Keratinocyte (primary cell): Measurements from ENCODE around the gene SYS1. TPM values are rescaled to one million over a fixed set of nuclear protein-coding genes. Genes with fewer than 3 reads are reported as not detected.

ENCODE experiments used
- DNase-seq: peaks from one replicate; pipeline ENCODE4 v3.0.0-alpha.2; 2011; ENCODE audit warnings: low read depth, missing footprints, low spot score
- FAIRE-seq: peaks from 2 replicates; lab custom pipeline; 2011; peaks lifted over from hg19 to GRCh38; lab: Jason Lieb, UNC
- H2AFZ ChIP-seq: 2 replicates; pipeline ENCODE4 v1.6.0; 2012; ENCODE audit warnings: low read length, control low read depth, inconsistent platforms; ENCODE audit not compliant: control insufficient read depth
- H3K27ac ChIP-seq: 2 replicates; pipeline ENCODE4 v1.5.1; 2011; ENCODE audit warnings: low read length; ENCODE audit not compliant: control insufficient read depth, insufficient read depth
- H3K27me3 ChIP-seq: 3 replicates; pipeline ENCODE4 v1.6.0; 2011; ENCODE audit warnings: low read length; ENCODE audit not compliant: control insufficient read depth, insufficient read depth; ENCODE audit errors: extremely low read depth
- H3K36me3 ChIP-seq, 2 experiments: 2 replicates in 1 of 2; 3 replicates in 1 of 2; pipeline ENCODE4 v1.5.1; 2011; ENCODE audit warnings: low read length in 2 of 2, mild to moderate bottlenecking in 1 of 2; ENCODE audit not compliant: control insufficient read depth in 2 of 2, insufficient read depth in 2 of 2; ENCODE audit errors: extremely low read depth in 1 of 2
- H3K4me1 ChIP-seq: 3 replicates; pipeline ENCODE4 v1.5.1; 2011; ENCODE audit warnings: low read length; ENCODE audit not compliant: control insufficient read depth, insufficient read depth; ENCODE audit errors: extremely low read depth
- H3K4me2 ChIP-seq: 3 replicates; pipeline ENCODE4 v1.6.0; 2011; ENCODE audit warnings: low read depth, low read length; ENCODE audit not compliant: control insufficient read depth, insufficient read depth; ENCODE audit errors: extremely low read depth
- H3K4me3 ChIP-seq, 3 experiments: fragments of 200-600 bp in 1 of 3; sonication (generic) in 1 of 3; 2 replicates in 2 of 3; 3 replicates in 1 of 3; pipeline ENCODE4 v1.5.1; 2011 to 2016; ENCODE audit warnings: low read length in 3 of 3, mild to moderate bottlenecking in 3 of 3, control low read depth in 2 of 3, inconsistent platforms in 1 of 3, low read depth in 1 of 3, mixed read lengths in 1 of 3, mixed run types in 1 of 3, moderate library complexity in 1 of 3; ENCODE audit not compliant: control insufficient read depth in 2 of 3, insufficient read depth in 2 of 3; ENCODE audit errors: extremely low read depth in 1 of 3
- H3K79me2 ChIP-seq: 2 replicates; pipeline ENCODE4 v1.6.0; 2012; ENCODE audit warnings: low read length; ENCODE audit not compliant: control insufficient read depth, insufficient read depth
- H3K9ac ChIP-seq: 3 replicates; pipeline ENCODE4 v1.6.0; 2011; ENCODE audit warnings: low read length; ENCODE audit not compliant: control insufficient read depth, insufficient read depth; ENCODE audit errors: extremely low read depth
- H3K9me1 ChIP-seq: 3 replicates; pipeline ENCODE4 v1.6.0; 2011; ENCODE audit warnings: low read length; ENCODE audit not compliant: control insufficient read depth, insufficient read depth; ENCODE audit errors: extremely low read depth
- H3K9me3 ChIP-seq: 2 replicates; pipeline ENCODE4 v1.5.1; 2012; ENCODE audit warnings: low read depth, low read length; ENCODE audit not compliant: control insufficient read depth
- H4K20me1 ChIP-seq: 3 replicates; pipeline ENCODE4 v1.6.0; 2011; ENCODE audit warnings: low read length; ENCODE audit not compliant: control insufficient read depth, insufficient read depth; ENCODE audit errors: extremely low read depth
- EZH2 ChIP-seq: IDR thresholded peaks from one replicate; pipeline ENCODE4 v1.6.1; 2012; ENCODE audit warnings: inconsistent platforms, mild to moderate bottlenecking, low read length, moderate library complexity
- dilution Hi-C: fragments of 300-500 bp; cut with MboI; formaldehyde crosslinking; loops from one replicate; pipeline ENCODE4 v1.7.0; 2020; ENCODE audit warnings: low sequenced_read_pairs; ENCODE audit not compliant: extremely low pct_ligation_motif_present
- polyA plus RNA-seq, 5 experiments: library from polyadenylated mRNA; depleted of rRNA in 3 of 5; stranded (reverse) in 3 of 5; stranded (forward) in 1 of 5; unstranded in 1 of 5; fragments of >200 nt; gene quantifications; 1 replicate in 1 of 5; 2 replicates in 3 of 5; 3 replicates in 1 of 5; pipeline versions ENCODE4 v1.2.1 to v1.2.3, GENCODE V29; 2011 to 2012; ENCODE audit warnings: missing spikeins in 2 of 5, low read depth in 1 of 5, low replicate concordance in 1 of 5
- TF ChIP-seq, protein P1 (sequence below), 3 experiments: IDR thresholded peaks in 1 of 3; conservative IDR thresholded peaks in 1 of 3; optimal IDR thresholded peaks in 1 of 3; 2 replicates in 2 of 3; 3 replicates in 1 of 3; pipeline versions ENCODE3 to v1.5.1; 2011; ENCODE audit warnings: low read length in 3 of 3, mild to moderate bottlenecking in 3 of 3, moderate library complexity in 2 of 3, control low read depth in 1 of 3, inconsistent platforms in 1 of 3; ENCODE audit not compliant: insufficient read depth in 2 of 3; ENCODE audit errors: extremely low read depth in 1 of 3

The SYS1 gene
- polyA plus RNA-seq, 1 donor (not counting 4 experiments of a cell fraction or from before 2014, with no cell fraction given): 16.8 TPM

DNA sequence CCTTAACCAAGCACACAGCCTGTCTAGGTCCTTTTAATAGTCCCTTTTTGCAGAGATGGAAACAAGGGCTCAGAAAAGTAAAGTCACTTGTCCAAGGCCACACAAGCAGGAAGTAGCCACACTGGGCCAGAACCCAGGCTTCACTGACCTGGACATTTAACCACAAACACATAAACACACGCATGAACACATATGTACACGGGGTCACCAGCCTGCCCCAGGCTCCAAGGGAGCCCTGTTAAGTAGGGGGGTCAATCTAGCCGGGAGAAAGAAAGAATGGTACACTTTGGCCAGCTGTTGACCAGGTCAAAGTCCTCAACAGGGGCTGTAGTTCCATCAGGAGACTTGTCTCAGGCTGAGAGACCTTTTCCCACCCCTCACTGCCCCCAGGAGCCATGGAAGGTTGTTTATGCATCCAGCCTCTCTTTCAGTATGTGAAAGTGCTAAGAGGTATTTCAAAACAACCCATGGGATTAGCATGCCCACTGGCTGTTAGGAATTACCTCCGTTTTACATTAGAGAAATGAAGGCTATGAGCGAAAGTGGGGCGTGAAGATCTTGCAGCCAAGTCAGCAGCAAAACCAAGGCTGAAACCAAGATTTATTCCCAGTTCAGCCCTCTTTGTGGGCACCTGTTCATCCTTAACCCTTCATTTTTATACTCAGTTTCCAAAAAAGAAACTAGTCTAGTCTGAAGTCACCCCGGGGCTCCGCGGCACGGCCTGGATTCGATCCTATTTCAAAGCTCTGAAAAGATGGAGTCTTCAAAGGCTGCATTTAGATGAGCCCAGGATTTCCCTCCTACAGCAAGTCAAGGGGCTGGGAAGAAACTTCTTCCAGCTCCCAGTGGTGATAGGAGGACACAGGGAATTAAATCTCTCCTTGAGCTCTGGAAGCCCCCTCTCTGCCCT lies 24.6 kb upstream of the SYS1 start:
- TF ChIP-seq EZH2: no peak
- TF ChIP-seq, protein P1, sequence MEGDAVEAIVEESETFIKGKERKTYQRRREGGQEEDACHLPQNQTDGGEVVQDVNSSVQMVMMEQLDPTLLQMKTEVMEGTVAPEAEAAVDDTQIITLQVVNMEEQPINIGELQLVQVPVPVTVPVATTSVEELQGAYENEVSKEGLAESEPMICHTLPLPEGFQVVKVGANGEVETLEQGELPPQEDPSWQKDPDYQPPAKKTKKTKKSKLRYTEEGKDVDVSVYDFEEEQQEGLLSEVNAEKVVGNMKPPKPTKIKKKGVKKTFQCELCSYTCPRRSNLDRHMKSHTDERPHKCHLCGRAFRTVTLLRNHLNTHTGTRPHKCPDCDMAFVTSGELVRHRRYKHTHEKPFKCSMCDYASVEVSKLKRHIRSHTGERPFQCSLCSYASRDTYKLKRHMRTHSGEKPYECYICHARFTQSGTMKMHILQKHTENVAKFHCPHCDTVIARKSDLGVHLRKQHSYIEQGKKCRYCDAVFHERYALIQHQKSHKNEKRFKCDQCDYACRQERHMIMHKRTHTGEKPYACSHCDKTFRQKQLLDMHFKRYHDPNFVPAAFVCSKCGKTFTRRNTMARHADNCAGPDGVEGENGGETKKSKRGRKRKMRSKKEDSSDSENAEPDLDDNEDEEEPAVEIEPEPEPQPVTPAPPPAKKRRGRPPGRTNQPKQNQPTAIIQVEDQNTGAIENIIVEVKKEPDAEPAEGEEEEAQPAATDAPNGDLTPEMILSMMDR (optimal IDR thresholded peaks at IDR 0.05 in 1 of 3, IDR thresholded peaks at IDR 0.05 in 1 of 3, conservative IDR thresholded peaks at IDR 0.05 in 1 of 3; ENCODE audit: extremely low read depth in 1 of 3, insufficient read depth in 2 of 3, low read length in 3 of 3): no peak
- Histone ChIP-seq H3K4me1 (peaks cover 77% of the 10 kb centered on the region), H3K9ac (peak overlapping the region; percentile 79), H3K79me2 (peaks cover 75% of the 10 kb centered on the region), H3K27me3 (no peaks in the 10 kb centered on the region), H3K4me2 (peak overlapping the region; percentile 55), H2AFZ (no peak overlapping the region), H3K27ac (peak overlapping the region; percentile 98), H3K4me3 (peak overlapping the region in 2 of 3 experiments; percentile 1 to 18), H3K9me1 (peaks cover 2% of the 10 kb centered on the region), H3K9me3 (no peaks in the 10 kb centered on the region), H3K36me3 (peaks cover 22 to 46% of the 10 kb centered on the region in 2 experiments), H4K20me1 (no peaks in the 10 kb centered on the region)
- no peak for FAIRE-seq
- dilution Hi-C loops: no loop called here
- DNase-seq: no peak

- DNase-seq (no peak), FAIRE-seq (peak; percentile 44)
- peak overlapping the region; percentile 55 for H3K4me2 ChIP-seq
- dilution Hi-C loops: no loop called here
- peaks cover 80% of the 10 kb centered on the region for H3K79me2 ChIP-seq
- peaks cover 4% of the 10 kb centered on the region for H3K9me1 ChIP-seq
- H3K27me3 ChIP-seq: no peaks in the 10 kb centered on the region
- peak overlapping the region; percentile 98 for H3K27ac ChIP-seq
- peaks cover 23 to 52% of the 10 kb centered on the region in 2 experiments for H3K36me3 ChIP-seq
- H4K20me1 ChIP-seq: no peaks in the 10 kb centered on the region
- H2AFZ ChIP-seq: no peak overlapping the region
- peak overlapping the region; percentile 79 for H3K9ac ChIP-seq
- no peaks in the 10 kb centered on the region for H3K9me3 ChIP-seq
- H3K4me3 ChIP-seq: peak overlapping the region in 1 of 3 experiments; percentile 1
- TF ChIP-seq EZH2: no peak
- TF ChIP-seq, protein P1 (optimal IDR thresholded peaks at IDR 0.05 in 1 of 3, IDR thresholded peaks at IDR 0.05 in 1 of 3, conservative IDR thresholded peaks at IDR 0.05 in 1 of 3; ENCODE audit: extremely low read depth in 1 of 3, insufficient read depth in 2 of 3, low read length in 3 of 3): no peak
- peaks cover 84% of the 10 kb centered on the region for H3K4me1 ChIP-seq
Observed at GRCh38 chr20:45339084-45339483, 23.9 kb upstream of the SYS1 start.
